NCI-H1048 (cell line): ENCODE measurements around the gene EML4.
"Not testable (repeated sequence)": the region's sequence is repeated elsewhere in the genome, so short reads cannot be mapped to it uniquely, and the experiment has no call there.

Source experiments
- DNase-seq: peaks from one replicate; lab custom pipeline; 2025; lab: John Stamatoyannopoulos, UW

EML4 gene

DNA sequence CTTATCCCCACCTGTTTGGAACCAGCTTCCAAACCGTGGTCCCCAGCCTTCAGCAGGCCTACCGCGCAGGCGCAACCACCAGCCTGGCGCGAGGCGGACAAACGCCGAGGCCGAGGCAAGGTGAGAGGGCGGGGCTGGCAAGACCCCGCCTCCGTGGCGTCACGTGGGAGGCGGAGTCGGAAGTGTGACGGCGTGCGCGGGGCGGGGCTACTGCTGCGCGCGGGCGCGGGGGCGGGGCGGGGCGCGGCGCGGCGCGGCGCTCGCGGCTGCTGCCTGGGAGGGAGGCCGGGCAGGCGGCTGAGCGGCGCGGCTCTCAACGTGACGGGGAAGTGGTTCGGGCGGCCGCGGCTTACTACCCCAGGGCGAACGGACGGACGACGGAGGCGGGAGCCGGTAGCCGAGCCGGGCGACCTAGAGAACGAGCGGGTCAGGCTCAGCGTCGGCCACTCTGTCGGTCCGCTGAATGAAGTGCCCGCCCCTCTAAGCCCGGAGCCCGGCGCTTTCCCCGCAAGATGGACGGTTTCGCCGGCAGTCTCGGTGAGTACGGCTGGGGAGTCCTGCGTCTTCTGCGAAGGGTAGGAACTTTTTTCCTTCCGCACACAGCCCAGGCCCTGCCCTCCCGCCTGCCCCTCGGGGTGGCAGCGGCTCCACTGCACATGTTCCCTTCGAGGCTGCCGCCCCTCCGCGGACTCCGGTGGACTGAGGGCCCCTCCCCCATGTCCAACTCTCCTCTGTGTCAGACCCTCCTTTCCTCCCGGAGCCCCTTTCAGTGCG is at the start of gene EML4:
Gene EML4 (plus strand): TSS at position 254 of the 774 bp plus-strand sequence. CDS start 259 bp downstream, at position 513.
- DNase-seq: peak; percentile 67

DNA sequence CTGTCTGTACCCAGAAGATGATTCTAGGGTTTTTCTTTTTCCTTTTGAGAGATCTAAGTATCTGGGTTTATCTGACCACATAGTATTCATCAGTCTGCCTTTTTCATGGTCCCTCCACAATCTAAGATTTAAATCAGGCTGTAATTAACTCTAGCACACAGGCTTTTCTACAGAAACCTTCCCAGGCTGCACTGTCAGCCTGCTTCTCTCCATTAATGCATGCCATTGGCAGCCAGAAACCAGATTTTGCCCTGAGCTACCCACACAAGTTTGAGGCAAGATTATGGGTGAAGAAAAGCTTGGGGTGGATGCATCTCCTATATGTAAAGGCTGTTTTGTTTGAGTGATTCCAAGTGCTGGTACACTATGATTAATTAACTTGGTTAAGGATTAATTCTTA is 45.7 kb upstream of the EML4 start:
- DNase-seq: no peak

- DNase-seq: no peak
These were observed 45.0 kb upstream of the EML4 start for GRCh38 chr2:42124011-42124785.

- no peak for DNase-seq
These were observed 43.1 kb upstream of the EML4 start for GRCh38 chr2:42125841-42126594.

DNA sequence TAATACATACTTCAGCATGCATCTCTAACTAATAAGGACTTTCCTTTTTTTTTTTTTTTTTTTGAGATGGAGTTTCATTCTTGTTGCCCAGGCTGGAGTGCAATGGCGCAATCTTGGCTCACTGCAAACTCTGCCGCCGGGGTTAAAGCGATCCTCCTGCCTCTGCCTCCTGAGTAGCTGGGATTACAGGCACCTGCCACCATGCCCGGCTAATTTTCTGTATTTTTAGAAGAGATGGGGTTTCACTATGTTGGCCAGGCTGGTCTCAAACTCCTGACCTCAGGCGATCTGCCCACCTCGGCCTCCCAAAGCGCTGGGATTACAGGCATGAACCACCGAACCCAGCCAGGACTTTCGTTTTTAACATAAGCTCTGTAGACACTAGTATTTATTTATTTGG is 42.3 kb upstream of the EML4 start:
- DNase-seq: not testable (repeated sequence)

- DNase-seq: no peak
These were observed 41.4 kb upstream of the EML4 start for GRCh38 chr2:42127425-42128424.

DNA sequence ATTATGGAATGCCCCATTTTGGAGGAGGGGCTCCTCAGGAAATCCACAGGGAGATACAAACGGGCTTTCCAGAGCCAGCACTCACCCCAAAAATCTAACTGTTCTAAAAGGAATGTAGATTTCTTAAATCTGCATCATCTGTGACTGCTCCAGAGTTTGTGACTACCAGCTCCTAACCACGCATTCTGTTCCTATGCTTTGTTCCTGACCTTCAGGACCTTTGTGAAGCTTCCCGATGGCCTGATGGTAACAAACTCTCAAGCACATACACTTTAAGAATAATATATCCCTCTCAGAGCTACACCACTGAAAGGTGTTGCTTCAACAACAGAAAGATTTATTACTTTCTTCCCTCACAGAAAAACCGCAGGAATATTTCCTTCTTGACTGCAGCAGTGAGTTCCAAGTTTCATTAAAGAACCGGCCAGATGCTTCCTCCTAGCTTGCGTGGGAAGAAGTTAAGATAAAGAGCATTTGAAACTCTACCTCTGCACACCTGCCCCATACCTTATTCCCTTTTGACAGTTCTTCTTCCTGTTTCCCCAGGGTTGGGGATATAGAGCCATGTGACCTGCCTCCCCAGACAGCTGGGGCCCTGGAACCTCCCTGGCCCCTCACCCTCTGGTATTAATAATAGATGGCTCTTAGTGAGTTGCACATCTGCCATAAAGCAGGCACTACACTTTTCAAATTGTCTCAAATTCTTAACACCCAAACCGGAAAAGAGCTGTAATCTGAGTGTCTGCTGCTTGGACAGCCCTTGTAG is 40.2 kb upstream of the EML4 start:
- no peak for DNase-seq

- DNase-seq: no peak
These were observed 39.7 kb upstream of the EML4 start for GRCh38 chr2:42129487-42129852.

GRCh38 chr2:42129947-42130346 is 39.2 kb upstream of the EML4 start:
- no peak for DNase-seq

DNA sequence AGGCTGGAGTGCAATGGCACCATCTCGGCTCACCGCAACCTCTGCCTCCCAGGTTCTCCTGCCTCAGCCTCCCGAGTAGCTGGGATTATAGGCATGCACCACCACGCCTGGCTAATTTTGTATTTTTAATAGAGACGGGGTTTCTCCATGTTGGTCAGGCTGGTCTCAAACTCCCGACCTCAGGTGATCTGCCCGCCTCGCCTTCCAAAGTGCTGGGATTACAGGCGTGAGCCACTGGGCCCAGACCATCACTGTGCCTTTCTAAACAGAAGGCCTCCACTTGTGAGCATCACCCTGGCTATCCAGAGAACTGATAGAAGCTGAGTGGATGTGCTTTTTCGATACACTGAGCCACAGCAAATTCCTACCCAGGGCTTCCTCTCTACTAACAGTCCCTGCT is 38.3 kb upstream of the EML4 start:
- not testable (repeated sequence) for DNase-seq

- DNase-seq: no peak
These were observed 36.8 kb upstream of the EML4 start for GRCh38 chr2:42132191-42132965.

GRCh38 chr2:42132966-42133641 is 36.0 kb upstream of the EML4 start:
- no peak for DNase-seq

DNA sequence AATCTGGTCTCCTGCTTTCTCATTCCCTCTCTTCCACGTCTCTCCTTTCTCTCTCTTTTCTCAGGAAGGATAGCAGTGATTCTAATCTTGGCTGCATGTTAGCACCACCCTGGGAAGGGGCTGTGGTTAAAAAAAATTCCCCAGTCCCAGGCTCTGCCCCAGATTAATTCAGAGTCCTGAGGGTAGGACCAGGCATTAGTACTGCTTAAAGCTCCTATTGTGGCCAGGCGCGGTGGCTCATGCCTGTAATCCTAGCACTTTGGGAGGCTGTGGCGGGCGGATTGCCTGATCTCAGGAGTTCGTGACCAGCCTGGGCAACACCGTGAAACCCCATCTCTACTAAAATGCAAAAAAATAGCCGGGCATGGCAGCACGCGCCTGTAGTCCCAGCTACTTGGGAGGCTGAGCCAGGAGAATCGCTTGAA is 35.4 kb upstream of the EML4 start:
- no peak for DNase-seq

DNA sequence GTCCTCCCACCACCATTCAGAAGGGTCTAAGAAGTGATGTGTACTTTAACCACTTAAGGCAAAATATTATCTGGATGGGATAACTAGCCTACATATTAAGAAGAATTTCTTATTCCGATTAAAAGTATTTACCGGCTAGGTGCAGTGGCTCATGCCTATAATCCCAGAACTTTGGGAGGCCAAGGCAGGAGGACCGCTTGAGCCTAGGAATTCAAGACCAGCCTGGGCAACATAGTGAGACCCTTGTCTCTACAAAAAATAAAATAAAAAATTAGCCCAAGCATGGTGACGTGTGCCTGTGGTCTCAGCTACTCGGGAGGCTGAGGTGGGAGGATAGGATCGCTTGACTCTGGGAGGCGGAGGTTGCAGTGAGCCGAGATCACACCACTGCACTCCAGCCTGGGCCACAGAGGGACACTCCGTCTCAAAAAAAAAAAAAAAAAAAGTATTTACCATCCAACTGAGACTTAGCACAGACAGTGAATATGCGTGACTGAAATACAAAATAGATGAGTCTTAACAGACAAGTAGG is 34.7 kb upstream of the EML4 start:
- not testable (repeated sequence) for DNase-seq

DNA sequence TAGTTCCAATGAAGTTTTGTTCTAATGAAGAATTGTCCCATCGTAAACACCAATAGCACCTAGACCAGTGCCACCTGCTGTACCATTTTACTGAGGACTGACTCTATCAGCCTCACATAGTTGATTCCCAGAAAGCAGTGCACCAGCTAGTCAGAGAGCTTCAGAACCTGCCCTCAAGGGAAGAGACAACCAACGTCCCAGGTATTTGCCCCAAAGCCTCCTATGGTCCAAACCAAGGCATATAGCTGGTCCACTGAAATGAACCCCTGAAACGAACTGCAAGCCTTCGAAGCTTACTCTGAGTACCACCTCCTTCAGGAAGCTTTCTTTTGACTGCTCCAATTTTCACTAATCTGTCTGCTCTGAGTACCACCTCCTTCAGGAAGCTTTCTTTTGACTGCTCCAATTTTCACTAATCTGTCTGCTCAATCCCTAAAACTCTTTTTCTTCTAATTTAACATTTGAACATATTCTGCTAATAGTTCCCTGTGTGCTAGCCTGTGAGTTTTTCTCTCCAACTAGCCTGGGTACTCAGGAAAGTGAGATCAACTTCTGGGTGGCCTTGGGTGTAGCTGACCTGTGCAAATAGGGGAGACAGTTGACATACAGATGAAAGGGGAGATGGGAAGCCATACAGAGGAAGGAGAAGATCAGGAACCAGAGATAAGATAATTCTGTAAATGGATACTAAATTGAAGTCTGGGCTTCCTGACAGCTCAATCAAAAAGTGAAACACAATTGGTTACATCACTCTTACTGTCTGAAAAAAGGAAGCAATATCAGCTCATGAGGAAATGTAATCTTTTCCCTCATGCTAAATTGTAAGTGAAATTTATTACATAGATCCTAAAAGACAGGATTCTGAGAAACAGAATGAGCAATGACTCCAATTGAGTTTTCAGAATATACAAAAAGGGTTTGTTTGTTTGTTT is 33.5 kb upstream of the EML4 start:
- no peak for DNase-seq

GRCh38 chr2:42136782-42137124 is 32.4 kb upstream of the EML4 start:
- no peak for DNase-seq

DNA sequence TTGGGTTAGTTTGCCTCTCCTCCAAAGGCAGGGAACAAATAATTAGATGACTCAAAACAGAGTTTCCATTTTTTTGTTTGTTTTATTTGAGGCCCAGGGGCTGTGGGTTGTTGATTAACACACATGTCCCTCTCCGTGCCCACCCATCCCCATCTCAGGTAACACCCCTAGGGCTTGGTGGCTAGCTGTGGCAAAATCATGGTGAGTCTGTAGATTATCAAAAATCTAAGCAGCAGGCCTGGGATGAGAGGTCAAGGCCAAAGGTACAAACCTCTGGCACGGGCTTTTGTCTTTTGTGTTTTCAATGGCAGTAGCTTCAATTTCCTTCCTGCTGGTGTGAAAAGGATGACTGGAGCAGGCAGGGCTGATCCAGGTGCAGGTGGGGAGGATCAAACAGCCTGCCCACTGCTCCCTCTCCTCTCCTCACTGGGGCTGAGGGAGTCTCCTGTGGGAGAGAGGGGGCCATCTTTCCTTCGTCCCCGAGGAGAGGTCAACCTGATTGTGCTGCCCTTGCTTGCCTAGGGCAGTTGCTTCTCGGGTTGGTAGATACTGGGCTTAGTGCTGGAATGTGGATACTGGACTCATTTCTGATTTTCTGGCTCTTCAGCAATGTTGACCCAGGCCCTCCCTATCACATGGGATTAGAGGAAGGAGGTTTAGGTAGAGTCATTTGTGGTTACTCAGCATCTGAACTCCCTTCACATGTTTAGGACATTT is 31.9 kb upstream of the EML4 start:
- no peak for DNase-seq
